Erythroblast (primary cell): Measurements from ENCODE around the gene ERBB4.

Experiments
- GATA1 ChIP-seq: IDR thresholded peaks from 2 replicates; pipeline ENCODE4 v1.6.1; 2011; ENCODE audit warnings: low read depth, mild to moderate bottlenecking, control low read depth, low read length, moderate library complexity
- POLR2A ChIP-seq: IDR thresholded peaks from 2 replicates; pipeline ENCODE4 v1.6.1; 2011; ENCODE audit warnings: mild to moderate bottlenecking, low read length

- TF ChIP-seq POLR2A, result no peak
- no peak for TF ChIP-seq GATA1
Measured at GRCh38 chr2:211413746-211414145, 1124.9 kb downstream of the ERBB4 start.
